NCI-H2227 treated with DMSO at 0.1 percent for 48 hours (cell line): ENCODE results near the gene AP3D1.
A peak's percentile ranks its signal among the peaks of the same experiment; 100 is the strongest.
"Not testable (repeated sequence)": the region's sequence is repeated elsewhere in the genome, so short reads cannot be mapped to it uniquely, and the experiment has no call there.

ENCODE experiments used
- DNase-seq: peaks from one replicate; lab custom pipeline; 2025; lab: John Stamatoyannopoulos, UW

Gene AP3D1

GRCh38 chr19:2149980-2150793 lies 1.2 kb downstream of the AP3D1 start:
- no peak for DNase-seq

GRCh38 chr19:2148482-2149135 lies 2.8 kb downstream of the AP3D1 start:
- DNase-seq = no peak

- no peak for DNase-seq
Observed at GRCh38 chr19:2145831-2146241, 5.5 kb downstream of the AP3D1 start.

- no peak for DNase-seq
Observed at GRCh38 chr19:2144190-2144589, 7.2 kb downstream of the AP3D1 start.

GRCh38 chr19:2142173-2142829 lies 9.1 kb downstream of the AP3D1 start:
- no peak for DNase-seq

GRCh38 chr19:2140138-2140569 lies 11.2 kb downstream of the AP3D1 start:
- no peak for DNase-seq

GRCh38 chr19:2139385-2140137 lies 11.8 kb downstream of the AP3D1 start:
- DNase-seq = no peak

GRCh38 chr19:2138061-2138728 lies 13.2 kb downstream of the AP3D1 start:
- DNase-seq = no peak

GRCh38 chr19:2136796-2137195 lies 14.6 kb downstream of the AP3D1 start:
- no peak for DNase-seq

GRCh38 chr19:2135474-2136402 lies 15.6 kb downstream of the AP3D1 start:
- DNase-seq = no peak

GRCh38 chr19:2132731-2133490 lies 18.5 kb downstream of the AP3D1 start:
- DNase-seq = no peak

- DNase-seq = no peak
Observed at GRCh38 chr19:2132191-2132590, 19.2 kb downstream of the AP3D1 start.

GRCh38 chr19:2131012-2131975 lies 20.1 kb downstream of the AP3D1 start:
- DNase-seq = not testable (repeated sequence)

GRCh38 chr19:2129892-2130770 lies 21.2 kb downstream of the AP3D1 start:
- DNase-seq = no peak

- no peak for DNase-seq
Observed at GRCh38 chr19:2129486-2129885, 21.9 kb downstream of the AP3D1 start.

GRCh38 chr19:2129022-2129421 lies 22.3 kb downstream of the AP3D1 start:
- DNase-seq = no peak

- not testable (repeated sequence) for DNase-seq
Observed at GRCh38 chr19:2128252-2128651, 23.1 kb downstream of the AP3D1 start.

- peak; percentile 31 for DNase-seq
Observed at GRCh38 chr19:2127758-2128157, 23.6 kb downstream of the AP3D1 start.
